Measurements from ENCODE around the gene DRAM2.

Gene DRAM2

GRCh38 chr1:111139956-111140679 is at the start of gene DRAM2, which contains the start of gene CEPT1:
DRAM2 (minus strand) TSS chr1:111140093; CDS start chr1:111131554, 8,539 bp downstream.
CEPT1 (plus strand) TSS chr1:111140223; CDS start chr1:111147715, 7,492 bp downstream.
- H3K27ac Mint-ChIP-seq = peak within 1 kb of the TSS; percentile 97
- DNase-seq = peak; percentile 94
- H3K4me3 Mint-ChIP-seq = peak within 1 kb of the TSS; percentile 99
- no peaks in the 10 kb centered on the region for H3K9me3 Mint-ChIP-seq
- H3K27me3 Mint-ChIP-seq = no peaks in the 10 kb centered on the region
- peaks cover 55% of the 10 kb centered on the region for H3K4me1 Mint-ChIP-seq
- peak; percentile 92 for ATAC-seq
- H3K36me3 Mint-ChIP-seq (ENCODE audit: low read depth) = peaks cover 25% of the 10 kb centered on the region

- DNase-seq (no peak), ATAC-seq (no peak)
- no peaks in the 10 kb centered on the region for H3K9me3 Mint-ChIP-seq
- H3K27me3 Mint-ChIP-seq = no peaks in the 10 kb centered on the region
- no peak overlapping the region for H3K4me3 Mint-ChIP-seq
- peaks cover 78% of the 10 kb centered on the region for H3K36me3 Mint-ChIP-seq (ENCODE audit: low read depth)
- H3K27ac Mint-ChIP-seq = peak overlapping the region; percentile 53
- peaks cover 53% of the 10 kb centered on the region for H3K4me1 Mint-ChIP-seq
Measured at GRCh38 chr1:111184663-111185062, 44.8 kb upstream of the DRAM2 start.

DNA sequence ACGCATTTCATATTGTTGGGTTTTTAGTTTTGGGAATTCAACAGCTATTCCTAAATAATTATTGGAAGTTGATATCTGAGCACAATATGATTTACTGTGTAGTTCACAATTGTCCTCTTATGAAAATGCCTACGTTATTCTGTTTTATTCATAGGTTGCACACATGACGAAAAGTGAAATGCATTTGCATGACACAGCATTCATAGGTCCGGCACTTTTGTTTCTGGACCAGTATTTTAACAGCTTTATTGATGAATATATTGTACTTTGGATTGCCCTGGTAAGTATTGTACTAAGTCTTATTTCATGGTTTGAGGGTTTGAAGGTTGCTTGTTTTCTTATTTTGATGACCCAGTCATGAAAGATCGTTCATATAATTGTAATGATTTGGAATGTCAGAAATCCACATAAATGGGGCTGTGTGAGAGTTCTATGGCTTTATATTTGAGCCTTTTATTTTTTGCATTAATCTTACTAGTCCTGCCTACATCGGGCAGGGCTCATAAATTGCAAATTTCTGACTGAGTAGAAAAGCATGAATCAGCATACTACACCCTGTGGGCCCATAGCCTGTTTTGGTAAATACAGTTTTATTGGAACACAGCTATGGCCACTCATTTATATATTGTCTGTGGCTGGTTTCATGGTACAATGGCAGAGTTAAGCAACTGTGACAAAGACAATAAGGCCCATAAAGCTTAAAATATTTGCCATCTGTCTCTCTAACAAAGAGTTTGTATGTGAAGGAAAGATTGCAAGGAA is 43.6 kb upstream of the DRAM2 start:
- no peaks in the 10 kb centered on the region for H3K27me3 Mint-ChIP-seq
- peak; percentile 33 for ATAC-seq

GRCh38 chr1:111182052-111182451 is 42.2 kb upstream of the DRAM2 start:
- ATAC-seq (no peak), DNase-seq (no peak)
- Mint-ChIP-seq H3K27me3 (no peaks in the 10 kb centered on the region), H3K4me3 (no peak overlapping the region), H3K27ac (no peak overlapping the region), H3K36me3 (ENCODE audit: low read depth) (peaks cover 63% of the 10 kb centered on the region), H3K9me3 (no peaks in the 10 kb centered on the region), H3K4me1 (peaks cover 38% of the 10 kb centered on the region)

More for the DNA sequence above, 43.6 kb upstream of the DRAM2 start:
- Mint-ChIP-seq H3K9me3 (no peaks in the 10 kb centered on the region), H3K4me1 (peaks cover 48% of the 10 kb centered on the region), H3K27ac (peak overlapping the region; percentile 53), H3K36me3 (ENCODE audit: low read depth) (peaks cover 74% of the 10 kb centered on the region), H3K4me3 (no peak overlapping the region)
- no peak for DNase-seq

DNA sequence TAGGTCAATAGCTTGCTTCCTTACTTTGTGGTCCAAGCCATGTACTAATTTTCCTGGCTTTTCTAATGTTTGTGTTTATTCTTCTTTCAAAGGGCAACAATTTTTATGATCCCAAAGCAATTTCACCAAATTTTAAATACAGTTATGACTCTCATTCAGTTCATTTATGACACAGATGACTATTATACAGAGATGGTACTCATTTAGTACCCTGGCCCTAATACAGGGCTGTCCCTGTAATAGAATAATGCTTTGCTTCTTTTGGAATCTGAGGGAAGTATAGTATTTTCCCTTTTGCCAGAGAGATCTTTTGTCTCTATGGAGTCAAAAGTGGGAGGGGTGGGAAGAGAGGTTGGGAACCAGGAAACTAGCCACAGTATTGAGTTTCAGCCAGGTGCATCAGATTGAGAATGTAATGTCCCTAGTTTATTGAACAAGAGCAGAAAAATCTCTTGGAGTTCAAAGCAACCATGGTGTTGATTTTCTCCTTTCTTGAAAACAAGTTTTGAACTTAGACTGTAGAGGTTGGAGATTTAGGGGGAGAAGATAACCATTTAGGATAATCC is 40.2 kb upstream of the DRAM2 start:
- no peaks in the 10 kb centered on the region for H3K27me3 Mint-ChIP-seq
- H3K4me1 Mint-ChIP-seq = peaks cover 27% of the 10 kb centered on the region
- no peaks in the 10 kb centered on the region for H3K9me3 Mint-ChIP-seq
- no peak for DNase-seq
- no peak for ATAC-seq
- H3K36me3 Mint-ChIP-seq (ENCODE audit: low read depth) = peaks cover 50% of the 10 kb centered on the region
- peak overlapping the region; percentile 27 for H3K27ac Mint-ChIP-seq
- no peak overlapping the region for H3K4me3 Mint-ChIP-seq

DNA sequence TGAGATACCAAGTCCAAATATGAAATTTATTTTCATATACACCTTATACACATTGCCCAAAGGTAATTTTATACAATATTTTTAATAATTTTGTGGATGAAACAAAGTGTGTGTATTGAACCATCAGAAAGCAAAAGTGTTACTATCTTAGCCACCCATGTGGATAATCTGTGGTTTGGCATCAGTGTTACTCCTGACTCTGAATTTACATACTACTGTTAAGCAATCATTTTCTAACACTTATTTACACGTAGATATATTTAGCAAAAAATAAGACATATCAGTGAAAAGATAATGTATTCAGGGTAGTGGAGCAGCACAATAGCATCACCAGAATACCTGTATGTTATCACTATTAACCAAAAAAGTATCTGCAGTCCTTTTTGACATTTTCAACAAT is 36.8 kb upstream of the DRAM2 start:
- H3K27me3 Mint-ChIP-seq = no peaks in the 10 kb centered on the region
- H3K27ac Mint-ChIP-seq = no peak overlapping the region
- H3K4me3 Mint-ChIP-seq = no peak overlapping the region
- no peaks in the 10 kb centered on the region for H3K9me3 Mint-ChIP-seq
- peaks cover 45% of the 10 kb centered on the region for H3K36me3 Mint-ChIP-seq (ENCODE audit: low read depth)
- peaks cover 22% of the 10 kb centered on the region for H3K4me1 Mint-ChIP-seq
- ATAC-seq = no peak
- DNase-seq = no peak

DNA sequence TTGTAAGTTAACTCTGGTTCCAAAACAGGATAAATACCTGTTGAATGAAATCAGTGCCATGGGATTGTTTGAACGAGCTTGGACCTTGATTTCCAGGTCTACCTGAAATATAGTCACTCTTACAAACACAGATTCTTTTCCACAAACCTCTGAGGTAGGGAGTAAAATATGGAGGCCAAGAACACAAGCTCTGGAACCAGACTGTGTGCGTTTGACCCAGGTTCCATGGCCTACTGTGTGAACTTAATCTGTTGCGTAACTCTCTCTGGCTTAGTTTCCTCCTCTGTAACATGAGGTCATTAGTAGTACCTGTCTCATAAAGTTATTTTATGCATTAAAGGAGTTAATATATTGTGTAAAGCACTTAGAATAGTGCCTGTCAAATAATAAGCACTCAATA is 35.5 kb upstream of the DRAM2 start:
- no peak overlapping the region for H3K27ac Mint-ChIP-seq
- DNase-seq = no peak
- H3K36me3 Mint-ChIP-seq (ENCODE audit: low read depth) = peaks cover 39% of the 10 kb centered on the region

DNA sequence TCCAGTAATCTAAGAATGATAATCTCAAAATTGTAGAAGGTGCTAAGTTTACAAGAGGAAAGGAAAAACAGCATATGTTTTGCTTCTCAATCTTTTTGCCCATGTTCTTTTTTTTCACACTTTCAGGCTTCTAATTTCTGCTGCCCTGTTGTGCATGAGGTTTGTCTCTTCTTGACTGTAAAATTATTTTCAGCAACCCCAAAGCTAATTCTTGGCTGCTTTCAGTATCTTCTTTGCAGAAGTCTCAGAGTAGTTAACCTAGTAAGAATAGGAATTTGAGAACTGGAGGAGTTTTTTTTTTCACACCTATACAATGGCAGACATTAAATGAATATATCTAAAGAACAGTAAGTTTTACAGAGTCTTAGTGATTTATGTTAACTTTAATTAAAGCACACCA is 34.2 kb upstream of the DRAM2 start:
- Mint-ChIP-seq H3K4me1 (peaks cover 15% of the 10 kb centered on the region), H3K27me3 (no peaks in the 10 kb centered on the region), H3K36me3 (ENCODE audit: low read depth) (peaks cover 31% of the 10 kb centered on the region), H3K4me3 (no peak overlapping the region), H3K27ac (no peak overlapping the region), H3K9me3 (no peaks in the 10 kb centered on the region)
- DNase-seq = no peak
- no peak for ATAC-seq

More for the DNA sequence above, 35.5 kb upstream of the DRAM2 start:
- no peaks in the 10 kb centered on the region for H3K9me3 Mint-ChIP-seq
- no peak overlapping the region for H3K4me3 Mint-ChIP-seq
- no peak for ATAC-seq
- no peaks in the 10 kb centered on the region for H3K27me3 Mint-ChIP-seq
- peaks cover 22% of the 10 kb centered on the region for H3K4me1 Mint-ChIP-seq

DNA sequence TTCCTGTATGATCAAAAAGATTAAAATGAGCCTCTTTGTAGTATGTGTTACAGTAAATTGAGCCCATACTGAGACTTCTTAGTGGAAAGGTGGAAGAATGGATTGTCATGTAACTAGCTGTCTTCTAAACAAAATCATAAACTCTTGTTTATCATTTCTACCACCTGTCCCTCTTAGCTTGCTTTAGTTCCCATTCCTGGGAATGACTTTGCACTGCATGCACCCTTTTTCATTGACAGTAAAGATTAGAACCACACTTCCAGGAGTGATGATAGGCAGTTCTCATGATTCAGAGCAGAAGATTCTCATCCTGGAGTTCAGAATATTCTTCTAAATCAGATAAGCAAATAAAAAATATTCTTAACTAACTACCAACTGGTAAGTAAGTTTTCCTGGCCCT is 32.6 kb upstream of the DRAM2 start:
- H3K9me3 Mint-ChIP-seq = no peaks in the 10 kb centered on the region
- DNase-seq (no peak), ATAC-seq (no peak)
- peaks cover 15% of the 10 kb centered on the region for H3K4me1 Mint-ChIP-seq
- peaks cover 34% of the 10 kb centered on the region for H3K36me3 Mint-ChIP-seq (ENCODE audit: low read depth)
- H3K4me3 Mint-ChIP-seq = no peak overlapping the region
- H3K27me3 Mint-ChIP-seq = no peaks in the 10 kb centered on the region
- no peak overlapping the region for H3K27ac Mint-ChIP-seq

DNA sequence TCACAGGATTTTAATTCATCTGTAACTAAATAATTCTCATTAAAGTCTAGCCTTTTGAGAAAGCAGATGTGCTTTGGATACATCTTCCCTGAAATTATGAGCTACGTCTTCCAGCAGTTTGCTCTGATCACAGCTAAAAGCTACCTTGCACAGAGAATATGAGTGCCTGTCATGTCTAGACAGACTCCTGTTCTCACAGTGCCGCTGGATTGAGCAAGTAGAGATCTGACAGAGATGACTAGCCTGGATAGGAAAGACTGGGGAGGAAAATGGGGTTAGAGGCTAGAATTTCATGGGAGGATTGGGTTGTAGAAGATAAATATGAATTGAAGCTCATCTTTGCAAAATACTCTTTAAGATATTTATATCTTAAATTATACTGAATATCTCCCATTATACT is 24.3 kb upstream of the DRAM2 start:
- Mint-ChIP-seq H3K9me3 (no peaks in the 10 kb centered on the region), H3K36me3 (ENCODE audit: low read depth) (peaks cover 22% of the 10 kb centered on the region), H3K27ac (no peak overlapping the region), H3K4me3 (no peak overlapping the region), H3K27me3 (no peaks in the 10 kb centered on the region), H3K4me1 (peaks cover 1% of the 10 kb centered on the region)
- DNase-seq (no peak), ATAC-seq (no peak)

DNA sequence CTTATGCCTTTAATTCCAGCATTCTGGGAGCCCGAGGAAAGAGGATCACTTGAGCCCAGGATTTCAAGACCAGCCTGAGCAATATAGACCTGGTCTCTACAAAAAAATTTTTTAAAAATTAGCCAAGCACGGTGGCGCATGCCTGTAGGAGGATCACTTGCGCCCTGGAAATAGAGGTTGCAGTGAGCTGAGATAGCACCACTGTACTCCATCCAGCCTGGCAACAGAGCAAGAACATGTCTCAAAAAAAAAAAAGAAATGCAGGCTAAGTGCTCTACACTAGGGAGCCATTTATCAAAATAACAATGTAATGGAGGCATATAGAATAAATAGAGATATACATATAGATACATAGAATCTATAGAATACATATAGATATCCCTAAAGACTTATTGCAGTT is 23.5 kb upstream of the DRAM2 start:
- Mint-ChIP-seq H3K9me3 (no peaks in the 10 kb centered on the region), H3K4me3 (no peak overlapping the region), H3K27me3 (no peaks in the 10 kb centered on the region), H3K36me3 (ENCODE audit: low read depth) (peaks cover 25% of the 10 kb centered on the region), H3K27ac (no peak overlapping the region), H3K4me1 (peaks cover 3% of the 10 kb centered on the region)
- ATAC-seq (no peak), DNase-seq (no peak)

DNA sequence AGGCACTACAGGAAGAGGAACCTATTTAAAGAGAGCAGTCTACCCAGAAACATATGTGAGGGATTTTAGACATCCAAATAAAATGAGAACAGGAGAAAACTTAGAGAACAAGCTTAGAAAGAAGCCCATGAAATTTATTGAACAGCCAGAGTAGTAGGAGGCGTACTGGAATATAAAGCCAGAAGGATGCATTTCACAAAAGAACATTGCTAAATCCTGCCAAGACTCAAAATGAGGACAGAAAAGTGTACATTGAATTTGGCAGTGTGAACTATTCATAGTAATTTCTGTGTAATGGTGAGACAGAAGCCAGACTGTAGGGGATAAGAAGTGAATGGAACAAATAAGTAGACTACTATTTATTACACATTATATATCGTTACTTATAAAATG is 22.6 kb upstream of the DRAM2 start:
- no peak for DNase-seq
- no peaks in the 10 kb centered on the region for H3K27me3 Mint-ChIP-seq
- H3K4me1 Mint-ChIP-seq = peaks cover 3% of the 10 kb centered on the region
- H3K9me3 Mint-ChIP-seq = no peaks in the 10 kb centered on the region
- H3K27ac Mint-ChIP-seq = no peak overlapping the region
- ATAC-seq = no peak
- peaks cover 21% of the 10 kb centered on the region for H3K36me3 Mint-ChIP-seq (ENCODE audit: low read depth)
- H3K4me3 Mint-ChIP-seq = no peak overlapping the region

DNA sequence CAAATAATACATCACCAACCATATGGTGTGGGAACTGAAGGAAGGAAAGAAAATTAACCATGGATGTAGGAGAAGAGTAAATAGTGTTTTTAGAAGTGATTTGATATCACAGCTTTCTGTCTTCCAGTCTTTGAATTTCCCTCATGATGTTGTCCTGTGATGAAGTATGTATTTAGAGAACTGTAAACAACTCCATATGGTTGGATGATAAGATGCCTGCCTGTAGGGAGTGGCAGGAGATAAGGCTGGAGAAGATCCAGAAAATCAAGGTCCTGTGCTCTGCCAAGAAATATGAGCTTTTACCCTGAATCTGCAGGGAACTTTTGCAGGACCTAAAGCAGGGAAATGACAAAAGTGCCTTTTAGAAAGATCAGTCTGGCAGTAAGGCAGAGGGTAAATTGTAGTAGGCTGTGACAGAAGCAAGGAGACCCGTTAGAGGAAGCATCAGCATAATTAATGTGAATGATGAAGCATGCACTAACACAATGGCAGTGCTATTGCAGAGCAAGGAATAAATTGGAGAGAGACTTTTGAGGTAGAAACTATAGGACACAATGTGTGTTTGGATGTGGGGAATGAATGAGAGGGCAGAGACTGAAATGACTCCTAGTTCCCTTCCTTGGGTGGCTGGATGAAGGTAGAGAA is 22.1 kb upstream of the DRAM2 start:
- ATAC-seq (no peak), DNase-seq (no peak)
- peaks cover 3% of the 10 kb centered on the region for H3K4me1 Mint-ChIP-seq
- no peak overlapping the region for H3K4me3 Mint-ChIP-seq
- no peaks in the 10 kb centered on the region for H3K27me3 Mint-ChIP-seq
- H3K27ac Mint-ChIP-seq = no peak overlapping the region
- no peaks in the 10 kb centered on the region for H3K9me3 Mint-ChIP-seq
- H3K36me3 Mint-ChIP-seq (ENCODE audit: low read depth) = peaks cover 21% of the 10 kb centered on the region

GRCh38 chr1:111157431-111157830 is 17.5 kb upstream of the DRAM2 start:
- ATAC-seq (no peak), DNase-seq (no peak)
- Mint-ChIP-seq H3K4me3 (no peak overlapping the region), H3K27ac (no peak overlapping the region), H3K36me3 (ENCODE audit: low read depth) (peaks cover 48% of the 10 kb centered on the region), H3K27me3 (no peaks in the 10 kb centered on the region), H3K4me1 (peaks cover 33% of the 10 kb centered on the region), H3K9me3 (no peaks in the 10 kb centered on the region)

Data from activated naive CD8-positive, alpha-beta T cell treated with anti-CD3 and anti-CD28 coated beads, Interleukin-2, amount 50 U/mL, for 24 hours (primary cell).